NCI-H2171 treated with DMSO at 0.1 percent for 48 hours (cell line): Measurements from ENCODE around the gene PRELID2.
"Not testable (repeated sequence)": the region's sequence is repeated elsewhere in the genome, so short reads cannot be mapped to it uniquely, and the experiment has no call there.

Experiments used
- DNase-seq: peaks from one replicate; lab custom pipeline; 2025; lab: John Stamatoyannopoulos, UW

PRELID2 gene

DNA sequence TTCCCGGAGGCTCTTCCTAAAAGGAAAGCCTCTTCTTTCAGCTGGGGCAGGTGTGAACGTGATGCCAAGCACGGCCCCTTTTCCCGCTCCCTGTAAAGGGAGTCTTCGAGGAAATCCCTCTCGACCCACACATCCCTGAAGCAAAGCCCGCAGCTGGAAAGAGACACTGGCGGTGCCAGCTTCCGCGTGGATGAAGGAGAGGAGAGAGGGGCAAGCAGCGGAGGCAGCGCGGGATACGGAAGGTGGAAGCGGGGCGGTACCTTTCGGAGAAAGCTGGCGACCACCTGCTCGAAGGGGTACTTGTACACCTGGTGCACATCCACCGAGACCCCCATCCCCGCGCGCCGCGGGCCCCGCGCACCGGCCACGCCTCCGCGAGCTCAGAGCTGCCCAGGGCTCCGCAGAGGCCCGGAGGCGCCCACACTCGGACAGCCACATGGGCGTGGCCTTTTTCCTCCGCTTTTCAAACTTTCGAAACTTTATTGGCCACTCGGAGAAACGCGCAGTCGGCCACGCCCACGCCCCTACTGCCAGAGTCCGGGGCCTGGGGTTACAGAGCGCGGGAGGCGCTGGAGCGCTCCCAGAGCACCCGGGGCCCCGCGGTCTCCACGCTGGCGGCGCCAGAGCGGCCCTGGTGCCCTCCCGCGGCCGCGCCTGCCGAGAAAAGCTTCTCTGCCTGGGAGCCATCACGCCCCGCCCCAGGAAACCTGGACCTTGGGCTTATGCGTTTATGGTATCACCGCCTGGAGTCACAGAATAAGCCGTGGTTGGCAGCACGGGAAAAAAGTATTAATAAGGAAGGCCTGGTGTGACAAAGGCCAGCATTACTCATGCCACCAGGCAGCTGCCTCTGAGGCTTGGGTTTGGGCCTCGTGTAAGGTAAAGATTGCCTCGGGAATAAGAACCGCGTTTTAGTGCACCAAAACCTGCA is at the start of gene PRELID2:
Gene PRELID2, minus strand, starts transcription at position 426 of the 931 bp plus-strand sequence. Its CDS starts 91 bp downstream, at position 335.
- no peak for DNase-seq

DNA sequence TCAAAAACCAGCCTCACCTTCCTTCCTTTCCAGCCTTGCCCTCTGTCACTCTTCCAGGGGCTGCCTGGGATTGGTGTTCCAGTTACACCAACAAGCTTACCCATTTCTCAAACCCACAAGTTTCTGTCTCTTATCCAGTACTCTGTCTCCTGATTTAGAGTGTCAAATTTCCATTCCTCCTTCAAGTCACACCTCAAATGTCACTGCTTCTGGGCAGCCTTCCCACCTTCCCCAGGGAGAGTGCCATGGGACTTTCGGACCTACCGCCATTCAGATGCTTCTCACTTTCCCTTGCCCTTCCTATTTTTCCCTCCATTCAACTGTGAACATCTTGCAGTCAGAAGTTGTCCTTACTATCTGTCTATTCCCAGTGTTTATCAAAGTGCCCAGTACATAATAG is 39.6 kb upstream of the PRELID2 start:
- no peak for DNase-seq

DNA sequence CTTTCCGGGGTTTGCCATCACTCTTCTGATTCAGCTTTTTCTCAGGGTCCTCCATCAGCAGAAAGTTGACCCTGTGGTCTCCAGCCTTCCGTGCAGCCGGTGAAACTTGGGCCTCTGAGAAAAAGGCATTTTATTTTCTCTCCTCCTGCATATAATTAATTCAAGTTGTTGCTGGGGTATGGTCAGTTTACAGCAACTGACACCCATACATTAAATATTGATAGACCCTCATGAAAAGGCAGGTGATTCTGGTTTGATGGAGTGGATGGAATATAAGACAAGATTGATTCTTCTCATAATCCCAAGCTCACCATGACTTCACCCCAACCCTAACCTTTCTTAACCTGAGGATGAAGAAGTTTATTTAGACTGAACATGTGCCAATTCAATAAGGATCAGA is 37.8 kb upstream of the PRELID2 start, which contains the start of gene GRXCR2:
Gene GRXCR2, minus strand, starts transcription at position 101 of the 400 bp plus-strand sequence. Its CDS starts 46 bp downstream, at position 55.
- no peak for DNase-seq

DNA sequence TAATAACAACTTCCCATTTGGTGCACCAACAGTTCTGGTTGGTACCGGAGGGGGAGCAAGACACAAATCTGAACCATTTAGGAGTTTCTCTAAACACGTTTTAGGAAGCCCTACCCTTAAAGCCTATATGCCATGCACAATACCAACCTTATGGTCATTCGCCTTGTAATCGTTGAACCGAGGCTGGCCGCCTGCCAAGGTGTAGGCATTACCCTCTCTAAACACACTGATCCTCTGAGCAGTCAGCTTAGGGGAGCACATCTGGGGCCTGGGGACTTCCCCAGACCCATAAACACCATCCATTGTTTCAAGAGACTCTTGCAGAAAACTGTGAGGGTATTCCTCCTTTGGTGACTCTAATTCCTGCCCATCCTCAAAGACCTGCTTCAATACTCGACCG is 37.3 kb upstream of the PRELID2 start:
- no peak for DNase-seq

DNA sequence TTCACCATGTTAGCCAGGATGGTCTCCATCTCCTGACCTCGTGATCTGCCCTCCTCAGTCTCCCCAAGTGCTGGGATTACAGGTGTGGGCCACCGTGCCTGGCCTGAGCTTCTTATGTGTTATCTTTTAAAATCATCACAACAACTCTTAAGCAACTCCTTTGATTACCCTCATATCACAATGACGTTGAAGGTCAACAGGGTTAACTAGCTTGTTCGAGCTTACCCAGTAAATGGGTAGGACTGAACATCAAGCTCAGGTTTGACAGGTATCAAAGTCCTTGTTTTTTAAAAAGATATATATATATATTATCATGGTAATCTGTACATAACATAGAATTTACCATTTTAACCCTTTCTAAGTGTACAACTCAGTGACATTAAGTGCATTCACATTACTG is 34.6 kb upstream of the PRELID2 start:
- no peak for DNase-seq

DNA sequence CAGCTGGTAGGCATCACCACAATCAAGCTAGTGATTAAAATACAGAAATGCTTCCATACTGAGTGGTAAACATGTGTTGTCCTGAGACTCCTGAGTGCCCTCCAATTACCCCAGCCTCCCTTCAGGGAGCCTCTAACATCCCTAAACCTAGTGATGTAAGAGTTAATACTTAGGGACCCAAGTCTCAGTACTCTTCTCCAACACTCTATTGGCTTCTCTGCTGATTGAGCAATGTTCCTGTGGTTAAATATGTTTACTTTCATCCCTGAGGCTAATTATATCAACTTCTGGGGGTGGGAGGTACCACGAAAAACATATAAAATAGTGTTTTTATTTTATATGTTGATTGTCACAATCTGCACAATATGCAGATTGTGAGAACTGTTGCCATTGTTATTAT is 32.7 kb upstream of the PRELID2 start:
- no peak for DNase-seq

DNA sequence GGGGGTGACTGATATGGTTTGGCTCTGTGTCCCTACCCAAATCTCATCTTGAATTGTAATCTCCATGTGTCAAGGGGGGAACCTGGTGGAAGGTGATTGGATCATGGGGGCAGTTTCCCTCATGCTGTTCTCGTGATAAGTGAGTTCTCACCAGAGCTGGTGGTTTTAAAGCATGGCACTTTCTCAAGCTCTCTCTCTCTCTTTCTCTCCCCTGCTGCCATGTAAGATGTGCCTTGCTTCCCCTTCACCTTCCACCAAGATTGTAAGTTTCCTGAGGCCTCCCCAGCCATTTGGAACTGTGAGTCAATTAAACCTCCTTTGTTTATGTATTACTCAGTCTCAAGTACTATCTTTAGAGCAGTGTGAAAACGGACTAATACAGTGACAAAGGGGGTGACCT is 29.3 kb upstream of the PRELID2 start:
- DNase-seq, result not testable (repeated sequence)

DNA sequence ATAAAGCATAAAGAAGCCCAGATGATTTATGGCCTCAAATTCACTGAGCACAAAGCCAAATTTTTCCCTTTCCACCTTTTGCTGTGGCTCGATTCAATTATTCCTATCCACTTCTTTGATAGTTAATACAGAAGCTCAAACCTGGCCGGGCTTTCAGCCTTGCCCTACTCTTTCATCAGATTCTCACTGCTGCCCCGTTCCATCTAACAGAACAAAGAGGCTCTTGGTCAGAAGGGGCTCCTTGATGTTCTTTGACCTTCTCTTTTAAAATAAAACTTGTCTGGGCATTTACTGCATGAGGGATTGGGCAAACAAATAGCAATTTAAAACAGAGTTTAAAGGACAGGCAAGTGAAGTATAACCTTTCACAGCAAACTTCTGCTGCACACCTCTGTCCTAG is 27.9 kb upstream of the PRELID2 start:
- no peak for DNase-seq

DNA sequence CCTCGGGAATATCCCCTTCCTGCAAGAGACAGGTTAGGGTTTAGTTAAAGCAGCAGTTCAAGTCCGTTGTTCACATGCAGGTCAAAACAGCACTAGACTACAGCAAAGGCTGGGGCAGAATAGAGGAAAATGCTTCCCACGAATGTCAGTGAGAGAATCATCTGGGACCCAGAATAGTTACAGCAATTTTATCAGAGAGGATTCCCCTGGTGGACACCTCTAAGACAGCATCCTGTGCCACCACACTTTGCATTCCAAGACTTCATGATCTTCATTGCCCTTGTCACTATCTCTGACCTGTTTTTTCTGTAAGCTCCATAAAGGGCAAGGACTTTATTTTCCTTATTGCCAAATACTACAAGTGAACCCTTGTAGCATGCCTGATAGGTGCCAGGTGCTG is 24.8 kb upstream of the PRELID2 start:
- no peak for DNase-seq

DNA sequence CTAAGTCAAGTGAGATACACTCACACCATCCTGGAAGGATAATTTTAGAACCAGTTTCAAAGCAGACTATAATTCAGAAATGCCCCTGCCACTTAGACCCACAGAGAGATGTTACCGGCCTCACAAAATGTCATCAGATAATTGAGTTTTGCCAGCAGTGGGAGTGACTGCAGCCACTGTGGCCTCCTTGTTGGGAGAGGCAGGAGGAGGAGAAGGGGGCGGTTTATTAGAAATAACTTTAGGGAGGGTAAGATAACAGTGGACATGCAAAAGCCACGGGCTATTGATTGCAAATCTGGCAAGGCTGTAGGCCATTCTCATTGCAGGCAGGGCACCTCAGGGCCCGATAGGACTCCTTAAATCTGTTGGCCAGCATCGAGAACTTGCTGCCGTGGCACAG is 24.3 kb upstream of the PRELID2 start:
- no peak for DNase-seq

DNA sequence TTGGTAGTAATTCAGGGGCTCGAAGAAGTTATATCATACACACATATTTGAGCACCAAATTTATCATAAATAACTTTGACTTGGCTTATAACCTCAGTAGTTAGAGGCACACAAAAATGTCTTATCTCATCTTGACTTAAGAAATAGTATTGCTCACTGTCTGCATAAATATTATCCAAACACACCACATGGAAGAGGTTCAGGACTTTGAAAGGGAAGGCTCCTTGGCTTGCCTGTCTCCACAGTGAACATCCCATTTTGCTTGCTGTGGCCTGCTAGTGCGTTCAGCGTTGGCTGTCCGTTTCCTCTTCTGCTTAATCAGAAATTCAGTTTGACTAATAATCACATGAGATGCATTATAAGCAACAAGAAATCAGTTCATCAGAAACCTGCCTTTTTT is 23.8 kb upstream of the PRELID2 start:
- no peak for DNase-seq

DNA sequence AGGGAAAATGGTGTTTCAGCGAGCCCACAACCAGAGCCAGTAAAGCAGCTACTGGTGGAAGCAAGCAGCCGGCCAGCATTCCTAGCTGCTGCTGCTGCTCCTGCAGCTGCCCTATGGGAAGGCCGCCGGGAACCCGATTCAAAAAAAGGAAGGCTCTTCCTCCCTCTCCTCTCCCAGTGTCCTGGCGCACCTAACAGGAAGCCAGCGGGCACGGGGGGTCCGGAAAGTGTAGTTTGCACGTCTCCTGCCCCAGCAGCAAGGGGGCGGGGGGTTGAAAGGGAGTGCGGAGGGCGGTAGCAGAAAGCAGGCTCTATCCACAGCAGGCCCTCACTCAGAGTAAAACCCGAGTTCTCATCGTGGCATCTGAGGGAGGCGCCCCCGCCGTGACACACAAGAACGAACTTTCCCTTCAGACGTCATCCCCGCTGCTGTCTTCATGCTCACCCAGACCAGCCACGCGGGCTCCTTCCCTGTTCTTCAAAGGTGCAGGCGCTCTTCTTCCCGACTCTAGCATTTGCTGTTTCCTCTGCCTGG is 21.2 kb upstream of the PRELID2 start:
- DNase-seq, result no peak

DNA sequence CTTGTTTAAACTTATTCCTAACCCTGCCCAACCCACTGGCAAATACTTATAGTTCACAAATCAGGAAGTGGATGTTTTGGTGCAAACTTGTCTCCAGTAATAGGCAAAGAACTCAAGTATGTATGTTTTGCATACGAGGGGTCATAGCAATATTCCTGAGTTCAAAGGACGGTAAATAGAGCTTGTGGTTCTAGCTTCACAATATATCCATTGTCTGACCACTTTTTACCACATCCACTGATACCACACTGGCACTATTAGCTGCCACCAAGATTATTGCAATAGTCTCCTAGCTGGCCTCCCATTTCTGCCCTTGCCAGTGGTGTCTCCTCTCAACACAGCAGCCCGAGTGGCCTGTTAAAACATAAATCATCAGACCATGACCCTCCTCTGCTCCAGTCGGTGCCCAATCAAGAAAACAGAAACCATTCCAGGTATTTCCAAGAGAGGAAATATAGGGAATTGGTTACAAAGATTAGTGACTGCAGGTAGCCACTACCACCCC is 20.7 kb upstream of the PRELID2 start:
- DNase-seq, result no peak

DNA sequence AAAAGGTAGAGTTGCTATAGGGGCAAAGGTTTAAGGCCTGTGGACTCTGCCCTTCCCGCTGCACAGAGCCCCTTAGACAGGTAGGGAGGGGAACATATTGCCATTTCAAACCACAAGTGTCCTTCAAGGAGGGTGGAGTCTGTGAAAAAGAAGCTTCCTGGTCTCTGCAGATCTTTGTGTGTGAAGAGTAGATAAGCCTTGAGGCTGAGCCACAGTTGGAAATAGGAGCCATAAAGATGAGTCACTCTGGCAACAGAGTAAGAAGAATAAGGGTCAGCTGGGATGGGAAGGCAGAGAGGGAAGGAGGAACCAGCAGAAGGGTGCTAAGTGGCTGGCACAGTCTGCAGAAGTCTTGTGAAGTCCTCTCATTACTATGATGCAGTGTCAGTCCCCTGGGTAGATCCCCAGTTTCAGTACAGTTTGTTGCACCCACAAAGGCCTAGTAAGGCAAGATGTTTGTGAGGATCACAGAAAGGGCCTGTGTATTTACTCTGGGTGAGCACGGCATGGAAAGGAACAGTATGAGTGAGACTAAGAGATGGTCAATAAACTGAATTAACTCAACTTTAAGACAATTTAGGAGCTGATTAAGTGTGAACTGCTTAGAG is 19.6 kb upstream of the PRELID2 start:
- no peak for DNase-seq

DNA sequence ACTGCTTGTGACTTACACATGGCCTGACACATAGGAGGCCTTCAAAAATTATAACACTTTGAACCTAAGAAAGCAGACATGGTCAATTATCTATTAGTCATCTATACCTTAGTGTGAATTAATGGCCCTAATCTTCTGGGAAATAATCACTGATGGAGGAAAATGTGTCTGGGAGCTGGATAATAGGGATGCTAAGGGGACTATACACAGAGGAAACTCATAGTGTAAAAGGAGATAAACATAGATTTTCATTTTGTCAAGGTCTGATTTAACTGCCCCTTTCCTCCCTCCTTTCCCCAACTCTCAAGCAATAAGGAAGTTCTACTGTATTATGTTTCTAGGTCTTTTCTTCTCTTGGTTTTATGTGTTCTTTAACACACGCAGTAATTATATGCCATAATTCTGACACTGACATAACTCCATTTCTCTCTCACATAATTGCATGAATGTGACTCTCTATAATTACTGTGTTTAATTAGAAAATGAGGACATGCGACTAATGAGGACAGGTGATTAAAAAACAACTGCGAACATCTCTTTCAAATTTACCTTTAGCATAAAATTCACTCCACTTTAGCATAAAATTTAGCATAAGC is 18.7 kb upstream of the PRELID2 start:
- DNase-seq, result no peak

DNA sequence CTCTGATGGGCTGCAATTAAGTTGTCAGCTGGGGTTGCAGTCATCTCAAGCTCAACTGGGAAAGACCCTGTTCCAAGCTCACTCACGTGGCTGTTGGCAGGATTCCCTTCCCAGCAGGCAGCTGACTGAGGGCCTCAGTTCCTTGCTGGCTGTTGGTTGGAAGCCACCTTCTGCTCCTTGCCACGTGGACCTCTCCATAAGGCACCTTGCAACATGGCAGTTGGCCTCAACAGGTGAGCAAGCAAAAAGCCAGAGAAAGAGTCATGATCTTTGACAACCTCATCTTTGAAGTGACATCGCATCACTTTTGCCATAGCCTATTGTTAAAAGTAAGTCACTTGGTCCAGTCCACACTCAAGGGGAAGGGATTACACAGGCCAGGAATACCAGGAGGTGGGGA is 17.8 kb upstream of the PRELID2 start:
- no peak for DNase-seq

DNA sequence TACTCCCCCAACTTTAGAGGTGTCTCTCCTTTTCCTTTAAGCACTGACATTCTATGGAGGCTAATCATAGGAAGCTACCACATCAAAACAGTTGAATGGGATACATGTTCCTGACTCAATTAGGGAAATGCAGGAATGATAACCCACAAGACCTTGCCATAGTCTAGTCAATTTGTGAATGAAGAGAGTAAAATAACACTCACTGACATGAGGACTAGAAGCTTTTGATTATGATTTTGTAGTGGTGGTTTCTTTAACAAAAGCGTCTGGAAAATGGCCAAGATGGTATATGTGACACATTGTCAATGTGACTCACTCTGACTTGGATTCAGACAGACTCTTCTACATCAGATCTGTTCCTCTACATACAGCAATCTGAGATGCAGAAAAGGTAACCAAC is 13.7 kb upstream of the PRELID2 start:
- no peak for DNase-seq

DNA sequence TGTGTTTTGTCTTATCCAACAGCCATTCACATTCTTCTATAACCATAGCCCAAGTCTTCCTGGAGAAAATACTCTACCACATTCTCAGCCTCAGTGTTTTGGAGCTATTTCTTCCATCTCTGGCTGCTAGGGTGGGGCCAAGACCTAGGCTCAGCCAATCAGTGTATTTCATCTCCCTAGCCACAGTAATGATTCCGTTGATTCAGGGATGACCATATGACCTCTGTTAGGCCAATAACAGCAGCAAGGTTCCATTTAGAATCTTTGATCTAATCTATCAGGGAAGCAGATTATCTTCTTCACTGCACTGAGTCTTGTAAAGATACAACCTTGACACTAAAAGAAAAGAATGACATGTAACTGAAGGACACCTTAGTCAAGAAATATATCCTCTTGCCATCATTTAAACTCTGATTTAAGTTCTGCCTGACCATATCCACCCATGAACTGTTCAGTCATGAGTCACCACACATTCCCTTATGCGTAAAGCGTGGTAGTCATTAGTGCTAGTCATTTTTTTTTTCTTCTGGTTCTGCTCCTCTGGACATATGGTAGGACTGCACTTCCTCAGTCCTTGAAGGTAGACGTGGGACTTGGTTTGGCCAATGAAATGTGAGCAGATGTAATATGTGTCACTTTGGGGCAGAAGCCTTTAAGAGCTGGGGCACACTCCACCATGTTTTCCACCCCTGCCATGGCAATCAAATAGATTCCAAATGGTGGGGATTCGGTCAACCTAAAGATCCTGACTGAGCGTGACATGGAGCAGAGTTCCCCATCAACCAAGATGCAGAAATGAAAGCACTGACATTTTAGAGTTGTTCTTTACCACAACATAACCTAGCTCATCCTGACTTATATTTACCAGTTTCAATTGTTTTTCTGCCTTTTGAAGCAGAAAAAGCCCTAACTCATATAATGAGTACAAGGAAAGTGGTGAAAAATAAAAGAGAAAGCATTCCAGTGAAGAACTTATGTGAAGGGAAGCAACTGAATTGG is 12.7 kb upstream of the PRELID2 start:
- DNase-seq, result no peak

DNA sequence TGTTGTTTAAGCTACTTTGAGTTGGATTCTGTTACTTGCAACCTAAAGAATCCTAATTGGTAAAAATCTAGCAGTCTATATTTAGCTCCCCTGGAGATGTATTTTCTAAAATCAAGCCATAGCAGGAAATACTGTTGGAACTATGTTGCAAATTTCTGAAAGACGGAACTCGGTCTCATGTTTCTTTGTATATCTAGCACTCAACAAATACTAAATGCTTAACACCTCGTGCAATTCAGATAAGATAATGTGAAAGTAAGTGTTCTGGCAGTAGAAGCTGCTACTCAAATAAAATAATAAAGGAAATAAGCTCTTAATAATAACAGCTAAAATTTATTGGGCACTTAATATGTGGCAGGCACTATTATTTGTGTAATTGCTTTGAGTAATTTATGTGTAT is 10.9 kb upstream of the PRELID2 start:
- no peak for DNase-seq

DNA sequence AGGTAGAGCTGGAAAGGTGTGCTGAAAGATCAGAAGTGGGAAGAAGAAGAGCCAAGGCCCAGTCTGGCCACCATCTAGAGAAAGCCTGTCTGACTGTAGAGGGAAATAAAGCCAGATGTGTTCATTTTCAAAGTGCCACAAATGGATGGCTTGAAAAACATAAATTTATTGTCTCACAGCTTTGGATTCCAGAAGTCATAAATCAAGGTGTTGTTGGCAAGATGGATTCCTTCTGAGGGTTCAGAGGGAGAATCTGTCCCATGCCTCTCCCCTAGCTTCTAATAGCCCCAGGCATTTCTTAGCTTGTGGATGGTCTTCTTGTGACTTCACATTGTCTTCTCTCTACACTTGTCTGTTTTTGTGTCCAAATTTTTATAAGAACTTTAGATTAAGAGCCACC is 6.2 kb upstream of the PRELID2 start:
- no peak for DNase-seq

DNA sequence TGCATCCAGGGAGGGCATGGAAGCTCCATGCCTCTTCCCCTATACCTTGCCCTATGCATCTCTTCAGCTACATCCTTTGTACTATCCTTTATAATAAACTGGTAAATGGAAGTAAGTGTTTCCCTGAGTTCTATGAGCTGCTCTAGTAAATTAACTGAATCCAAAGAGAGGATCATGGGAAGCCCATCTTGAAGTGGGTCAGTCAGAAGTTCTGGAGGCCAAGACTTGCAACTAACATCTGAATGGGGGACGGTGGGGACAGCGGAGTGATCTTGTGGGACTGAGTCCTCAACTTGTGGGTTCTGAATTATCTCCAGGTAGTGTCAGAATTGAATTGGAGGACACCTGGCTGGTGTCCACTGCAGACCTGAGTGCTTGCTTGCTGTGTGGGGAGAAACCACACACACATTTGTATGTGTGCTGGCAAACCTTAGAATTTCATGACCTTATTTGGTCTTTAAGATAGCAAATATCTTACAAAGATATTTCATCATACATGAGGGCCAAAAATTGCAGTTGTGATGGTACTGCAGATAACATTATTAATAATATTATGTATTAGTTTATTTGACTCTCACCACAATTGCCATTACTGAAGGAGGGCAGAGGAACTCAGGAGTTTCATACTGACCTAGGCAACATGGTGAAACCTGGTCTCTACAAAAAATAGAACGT is 5.5 kb upstream of the PRELID2 start:
- no peak for DNase-seq
